Erythroblast (primary cell): ENCODE measurements around the gene LYPLA2.

ENCODE experiments used
- GATA1 ChIP-seq: IDR thresholded peaks from 2 replicates; pipeline ENCODE4 v1.6.1; 2011; ENCODE audit warnings: low read depth, mild to moderate bottlenecking, control low read depth, low read length, moderate library complexity
- POLR2A ChIP-seq: IDR thresholded peaks from 2 replicates; pipeline ENCODE4 v1.6.1; 2011; ENCODE audit warnings: mild to moderate bottlenecking, low read length

DNA sequence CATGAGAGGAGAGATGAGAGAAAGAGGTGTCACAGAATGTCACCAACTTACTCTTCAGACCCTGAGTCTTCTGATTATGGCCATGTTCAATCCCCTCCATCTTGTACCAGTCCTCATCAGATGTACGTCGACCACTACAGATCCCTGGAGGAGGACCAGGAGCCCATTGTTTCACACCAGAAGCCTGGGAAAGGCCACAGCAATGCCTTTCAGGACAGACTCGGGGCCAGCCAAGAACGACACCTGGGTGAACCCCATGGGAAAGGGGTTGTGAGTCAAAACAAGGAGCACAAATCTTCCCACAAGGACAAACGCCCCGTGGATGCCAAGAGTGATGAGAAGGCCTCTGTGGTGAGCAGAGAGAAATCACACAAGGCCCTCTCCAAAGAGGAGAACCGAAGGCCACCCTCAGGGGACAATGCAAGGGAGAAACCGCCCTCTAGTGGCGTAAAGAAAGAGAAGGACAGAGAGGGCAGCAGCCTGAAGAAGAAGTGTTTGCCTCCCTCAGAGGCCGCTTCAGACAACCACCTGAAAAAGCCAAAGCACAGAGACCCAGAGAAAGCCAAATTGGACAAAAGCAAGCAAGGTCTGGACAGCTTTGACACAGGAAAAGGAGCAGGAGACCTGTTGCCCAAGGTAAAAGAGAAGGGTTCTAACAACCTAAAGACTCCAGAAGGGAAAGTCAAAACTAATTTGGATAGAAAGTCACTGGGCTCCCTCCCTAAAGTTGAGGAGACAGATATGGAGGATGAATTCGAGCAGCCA is 39.7 kb upstream of the LYPLA2 start:
- TF ChIP-seq POLR2A, result no peak
- TF ChIP-seq GATA1, result no peak
